ENCODE data around the gene ASCL4.

GRCh38 chr12:107778383-107779025 is 4.0 kb downstream of the ASCL4 start:
- TF ChIP-seq POLR2A (IDR thresholded peaks at IDR 0.05) (no peak), CTCF (IDR thresholded peaks at IDR 0.05) (no peak)
